Measurements from ENCODE around the gene KLF1. TPM values are rescaled to one million over a fixed set of nuclear protein-coding genes. Genes with fewer than 3 reads are reported as not detected.

The KLF1 gene
- polyA plus RNA-seq, 1 of the 3 experiments (the other 2 are of a cell fraction), result not detected

DNA sequence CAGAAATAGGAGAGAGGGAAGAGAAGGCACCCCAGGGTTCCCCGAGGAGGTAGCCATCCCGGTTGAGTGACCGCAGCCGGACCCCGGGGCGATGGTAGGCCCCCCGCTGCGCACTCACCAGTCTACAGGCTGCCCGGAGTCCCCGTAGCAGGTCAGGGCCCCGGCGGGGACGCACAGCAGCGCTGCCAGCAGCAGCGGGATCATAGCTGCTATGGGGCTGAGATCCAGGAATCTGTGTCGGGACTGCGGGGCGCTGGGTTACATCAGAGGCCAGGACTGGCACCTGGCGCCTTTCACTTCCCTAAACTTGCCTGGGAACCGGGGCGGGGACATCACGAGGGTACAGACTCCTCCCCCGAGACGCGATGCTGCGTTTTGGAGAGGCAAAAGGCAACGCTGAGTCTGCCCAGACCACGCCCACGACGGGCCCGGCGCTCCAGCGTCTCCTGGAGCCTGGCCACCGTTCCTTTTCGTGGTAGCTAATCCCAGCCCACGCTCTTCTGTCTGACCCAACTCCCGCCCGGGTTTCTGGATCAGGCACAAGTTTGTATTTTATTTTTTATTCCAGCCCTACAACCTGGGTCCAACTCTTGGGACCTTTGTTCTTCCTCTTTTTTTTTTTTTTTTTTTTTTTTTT is 5.7 kb downstream of the KLF1 start, which contains the start of gene DNASE2 (continued):
- TF ChIP-seq SIN3A (IDR thresholded peaks at IDR 0.05; ENCODE audit: borderline replicate concordance, low read depth, low read length), result no peak
- TF ChIP-seq TEAD4 (IDR thresholded peaks at IDR 0.05; ENCODE audit: borderline replicate concordance, insufficient read depth), result no peak
- TF ChIP-seq MXI1 (IDR thresholded peaks at IDR 0.05; ENCODE audit: low read depth, low read length), result peak; percentile 89
- no peak for TF ChIP-seq CTCF (IDR thresholded peaks at IDR 0.05)
- TF ChIP-seq JUND (IDR thresholded peaks at IDR 0.05), result no peak
- peak; percentile 50; the same call in 1 of the 2 replicates for TF ChIP-seq TAF1 (IDR thresholded peaks at IDR 0.05; ENCODE audit: borderline replicate concordance, low read depth, low read length)
- TF ChIP-seq PBX3 (IDR thresholded peaks at IDR 0.05), result no peak
- peak; percentile 21; the same call in 1 of the 2 replicates for TF ChIP-seq TCF12 (IDR thresholded peaks at IDR 0.05)
- TF ChIP-seq, protein P1, sequence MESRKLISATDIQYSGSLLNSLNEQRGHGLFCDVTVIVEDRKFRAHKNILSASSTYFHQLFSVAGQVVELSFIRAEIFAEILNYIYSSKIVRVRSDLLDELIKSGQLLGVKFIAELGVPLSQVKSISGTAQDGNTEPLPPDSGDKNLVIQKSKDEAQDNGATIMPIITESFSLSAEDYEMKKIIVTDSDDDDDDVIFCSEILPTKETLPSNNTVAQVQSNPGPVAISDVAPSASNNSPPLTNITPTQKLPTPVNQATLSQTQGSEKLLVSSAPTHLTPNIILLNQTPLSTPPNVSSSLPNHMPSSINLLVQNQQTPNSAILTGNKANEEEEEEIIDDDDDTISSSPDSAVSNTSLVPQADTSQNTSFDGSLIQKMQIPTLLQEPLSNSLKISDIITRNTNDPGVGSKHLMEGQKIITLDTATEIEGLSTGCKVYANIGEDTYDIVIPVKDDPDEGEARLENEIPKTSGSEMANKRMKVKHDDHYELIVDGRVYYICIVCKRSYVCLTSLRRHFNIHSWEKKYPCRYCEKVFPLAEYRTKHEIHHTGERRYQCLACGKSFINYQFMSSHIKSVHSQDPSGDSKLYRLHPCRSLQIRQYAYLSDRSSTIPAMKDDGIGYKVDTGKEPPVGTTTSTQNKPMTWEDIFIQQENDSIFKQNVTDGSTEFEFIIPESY (IDR thresholded peaks at IDR 0.05; ENCODE audit: borderline replicate concordance, low read depth), result no peak
- TF ChIP-seq FOSL2 (IDR thresholded peaks at IDR 0.05; ENCODE audit: borderline replicate concordance, low read depth), result no peak
- TF ChIP-seq, protein P2, sequence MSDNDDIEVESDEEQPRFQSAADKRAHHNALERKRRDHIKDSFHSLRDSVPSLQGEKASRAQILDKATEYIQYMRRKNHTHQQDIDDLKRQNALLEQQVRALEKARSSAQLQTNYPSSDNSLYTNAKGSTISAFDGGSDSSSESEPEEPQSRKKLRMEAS (IDR thresholded peaks at IDR 0.05; ENCODE audit: low read depth), result 0 out of 2 replicates have a peak, but pooled peaks have one; percentile 46
- no peak for TF ChIP-seq FOXM1 (IDR thresholded peaks at IDR 0.05; ENCODE audit: low read depth)
- TF ChIP-seq MEF2A (IDR thresholded peaks at IDR 0.05; ENCODE audit: borderline replicate concordance, low read depth), result no peak
- TF ChIP-seq ELF1 (IDR thresholded peaks at IDR 0.05), result peak; percentile 57; the same call in 1 of the 2 replicates
- peak; percentile 95 for TF ChIP-seq RFX5 (IDR thresholded peaks at IDR 0.05; ENCODE audit: low read length)
- no peak for TF ChIP-seq FOXJ3 (CRISPR knock-in tag; IDR thresholded peaks at IDR 0.05)
- TF ChIP-seq, protein P3, sequence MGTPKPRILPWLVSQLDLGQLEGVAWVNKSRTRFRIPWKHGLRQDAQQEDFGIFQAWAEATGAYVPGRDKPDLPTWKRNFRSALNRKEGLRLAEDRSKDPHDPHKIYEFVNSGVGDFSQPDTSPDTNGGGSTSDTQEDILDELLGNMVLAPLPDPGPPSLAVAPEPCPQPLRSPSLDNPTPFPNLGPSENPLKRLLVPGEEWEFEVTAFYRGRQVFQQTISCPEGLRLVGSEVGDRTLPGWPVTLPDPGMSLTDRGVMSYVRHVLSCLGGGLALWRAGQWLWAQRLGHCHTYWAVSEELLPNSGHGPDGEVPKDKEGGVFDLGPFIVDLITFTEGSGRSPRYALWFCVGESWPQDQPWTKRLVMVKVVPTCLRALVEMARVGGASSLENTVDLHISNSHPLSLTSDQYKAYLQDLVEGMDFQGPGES (IDR thresholded peaks at IDR 0.05; ENCODE audit: low read depth, low read length), result no peak
- TF ChIP-seq, protein P4, sequence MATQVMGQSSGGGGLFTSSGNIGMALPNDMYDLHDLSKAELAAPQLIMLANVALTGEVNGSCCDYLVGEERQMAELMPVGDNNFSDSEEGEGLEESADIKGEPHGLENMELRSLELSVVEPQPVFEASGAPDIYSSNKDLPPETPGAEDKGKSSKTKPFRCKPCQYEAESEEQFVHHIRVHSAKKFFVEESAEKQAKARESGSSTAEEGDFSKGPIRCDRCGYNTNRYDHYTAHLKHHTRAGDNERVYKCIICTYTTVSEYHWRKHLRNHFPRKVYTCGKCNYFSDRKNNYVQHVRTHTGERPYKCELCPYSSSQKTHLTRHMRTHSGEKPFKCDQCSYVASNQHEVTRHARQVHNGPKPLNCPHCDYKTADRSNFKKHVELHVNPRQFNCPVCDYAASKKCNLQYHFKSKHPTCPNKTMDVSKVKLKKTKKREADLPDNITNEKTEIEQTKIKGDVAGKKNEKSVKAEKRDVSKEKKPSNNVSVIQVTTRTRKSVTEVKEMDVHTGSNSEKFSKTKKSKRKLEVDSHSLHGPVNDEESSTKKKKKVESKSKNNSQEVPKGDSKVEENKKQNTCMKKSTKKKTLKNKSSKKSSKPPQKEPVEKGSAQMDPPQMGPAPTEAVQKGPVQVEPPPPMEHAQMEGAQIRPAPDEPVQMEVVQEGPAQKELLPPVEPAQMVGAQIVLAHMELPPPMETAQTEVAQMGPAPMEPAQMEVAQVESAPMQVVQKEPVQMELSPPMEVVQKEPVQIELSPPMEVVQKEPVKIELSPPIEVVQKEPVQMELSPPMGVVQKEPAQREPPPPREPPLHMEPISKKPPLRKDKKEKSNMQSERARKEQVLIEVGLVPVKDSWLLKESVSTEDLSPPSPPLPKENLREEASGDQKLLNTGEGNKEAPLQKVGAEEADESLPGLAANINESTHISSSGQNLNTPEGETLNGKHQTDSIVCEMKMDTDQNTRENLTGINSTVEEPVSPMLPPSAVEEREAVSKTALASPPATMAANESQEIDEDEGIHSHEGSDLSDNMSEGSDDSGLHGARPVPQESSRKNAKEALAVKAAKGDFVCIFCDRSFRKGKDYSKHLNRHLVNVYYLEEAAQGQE (IDR thresholded peaks at IDR 0.05; ENCODE audit: low read depth, low read length), result no peak

Measured in SK-N-SH (cell line).